Bone marrow (tissue), 2 donors: Measurements from ENCODE around the gene STX1B.

ENCODE experiments used
- DNase-seq, 2 donors: peaks; one replicate each; lab custom pipeline; 2025; lab: John Stamatoyannopoulos, UW

The STX1B gene

GRCh38 chr16:30996324-30996984 lies 14.0 kb downstream of the STX1B start:
- DNase-seq = no peak

- no peak for DNase-seq
These were observed 14.5 kb downstream of the STX1B start for GRCh38 chr16:30995927-30996323.

GRCh38 chr16:30992931-30993816 lies 17.3 kb downstream of the STX1B start:
- no peak for DNase-seq

DNA sequence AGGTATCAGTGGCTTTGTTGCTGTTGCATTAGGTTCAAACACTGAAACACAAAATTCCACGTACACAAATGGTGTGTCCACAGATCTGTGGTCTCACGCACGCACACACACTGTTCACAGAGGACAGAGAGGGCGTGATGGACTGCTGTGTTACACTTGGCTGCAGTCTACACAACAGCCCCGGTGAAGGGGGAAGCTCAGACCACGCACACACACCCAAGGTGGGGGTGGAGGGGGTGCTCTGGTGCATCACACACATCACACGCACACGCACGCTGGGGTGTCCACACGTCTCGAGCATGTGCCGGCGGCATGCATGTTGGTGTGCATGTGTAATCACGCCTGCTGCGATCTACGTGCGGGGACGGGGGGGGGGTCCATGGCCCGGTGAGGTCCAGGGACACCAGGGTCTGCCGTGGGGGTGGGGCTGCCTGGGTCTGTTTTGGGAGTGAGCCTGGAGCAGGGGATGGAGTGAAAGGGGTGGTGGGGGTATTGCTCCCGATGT lies 18.1 kb downstream of the STX1B start:
- no peak for DNase-seq

DNA sequence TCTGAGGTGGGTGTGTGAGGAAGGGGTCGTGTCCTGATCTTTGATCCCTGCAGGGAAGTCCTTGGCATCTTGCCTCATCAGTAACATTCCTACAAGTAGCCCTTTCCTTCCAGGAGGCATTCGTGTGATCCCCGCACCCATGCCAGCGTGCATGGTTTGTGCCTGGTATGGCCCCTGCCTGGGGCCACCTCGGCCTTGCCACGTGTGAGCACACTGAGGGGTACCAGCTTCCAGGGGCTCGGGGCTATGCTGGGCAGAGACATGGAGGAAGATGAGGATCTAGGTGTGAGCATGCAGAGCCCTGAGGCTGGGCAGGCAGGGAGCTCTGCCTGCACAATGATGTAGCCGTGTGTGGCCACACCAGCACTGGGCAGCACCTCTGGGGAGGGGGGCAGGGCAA lies 19.4 kb downstream of the STX1B start:
- no peak for DNase-seq

DNA sequence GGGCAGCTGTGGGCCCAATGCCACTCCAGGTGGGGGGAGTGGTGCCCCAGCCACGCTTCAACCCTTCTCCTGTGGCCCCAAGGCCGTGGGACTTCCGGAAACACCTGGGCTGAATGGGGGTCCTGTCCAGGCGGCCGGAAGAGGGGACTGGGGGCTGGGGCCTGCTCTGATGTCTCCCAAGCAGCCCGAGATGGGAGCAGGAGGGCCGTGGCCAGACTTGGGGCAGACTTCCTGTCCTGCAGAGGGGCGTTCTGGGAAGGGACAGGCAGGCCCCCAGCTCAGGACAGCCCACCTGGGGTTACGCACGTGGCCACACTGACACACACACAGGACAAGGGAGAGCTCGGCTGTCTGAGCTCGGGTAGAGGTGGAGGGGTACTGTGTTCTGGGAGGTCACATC lies 20.3 kb downstream of the STX1B start:
- no peak for DNase-seq

DNA sequence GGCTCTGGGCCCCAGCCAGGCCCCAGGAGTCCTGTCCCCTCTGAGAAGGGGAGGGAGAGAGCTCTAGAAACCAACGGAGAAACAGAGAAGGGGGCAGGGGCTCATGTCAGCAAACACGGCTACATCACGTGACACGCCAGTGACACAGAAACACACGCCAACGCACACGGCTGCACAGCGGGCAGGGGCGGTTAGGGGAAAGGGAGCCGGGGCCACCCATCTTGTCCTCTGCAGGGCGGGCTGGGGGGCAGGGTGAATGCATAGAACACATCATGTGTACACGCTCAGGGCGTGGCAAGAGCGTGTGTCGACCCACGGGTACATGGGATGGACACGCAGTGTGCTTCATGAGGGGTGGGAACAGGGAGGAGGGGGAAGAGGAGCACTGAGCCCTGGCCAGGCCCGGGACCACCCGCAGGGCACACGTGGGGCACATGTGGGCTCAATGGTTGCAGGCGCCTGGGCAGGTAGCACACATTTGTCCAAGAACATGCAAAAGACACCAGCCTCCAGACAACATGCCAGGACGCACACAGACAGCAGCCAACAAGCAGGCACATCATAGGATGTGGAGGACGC lies 20.9 kb downstream of the STX1B start:
- no peak for DNase-seq

- DNase-seq = no peak
These were observed 22.8 kb downstream of the STX1B start for GRCh38 chr16:30987581-30988190.

GRCh38 chr16:30986129-30986991 lies 24.1 kb downstream of the STX1B start:
- no peak for DNase-seq

- no peak for DNase-seq
These were observed 24.9 kb downstream of the STX1B start for GRCh38 chr16:30985401-30986128.

- DNase-seq = peak; percentile 66 to 69
These were observed 25.6 kb downstream of the STX1B start, which contains the start of gene HSD3B7 for GRCh38 chr16:30984669-30985400. TSS of gene HSD3B7 (plus strand) at chr16:30985207. CDS start at chr16:30985659, 452 bp downstream.

DNA sequence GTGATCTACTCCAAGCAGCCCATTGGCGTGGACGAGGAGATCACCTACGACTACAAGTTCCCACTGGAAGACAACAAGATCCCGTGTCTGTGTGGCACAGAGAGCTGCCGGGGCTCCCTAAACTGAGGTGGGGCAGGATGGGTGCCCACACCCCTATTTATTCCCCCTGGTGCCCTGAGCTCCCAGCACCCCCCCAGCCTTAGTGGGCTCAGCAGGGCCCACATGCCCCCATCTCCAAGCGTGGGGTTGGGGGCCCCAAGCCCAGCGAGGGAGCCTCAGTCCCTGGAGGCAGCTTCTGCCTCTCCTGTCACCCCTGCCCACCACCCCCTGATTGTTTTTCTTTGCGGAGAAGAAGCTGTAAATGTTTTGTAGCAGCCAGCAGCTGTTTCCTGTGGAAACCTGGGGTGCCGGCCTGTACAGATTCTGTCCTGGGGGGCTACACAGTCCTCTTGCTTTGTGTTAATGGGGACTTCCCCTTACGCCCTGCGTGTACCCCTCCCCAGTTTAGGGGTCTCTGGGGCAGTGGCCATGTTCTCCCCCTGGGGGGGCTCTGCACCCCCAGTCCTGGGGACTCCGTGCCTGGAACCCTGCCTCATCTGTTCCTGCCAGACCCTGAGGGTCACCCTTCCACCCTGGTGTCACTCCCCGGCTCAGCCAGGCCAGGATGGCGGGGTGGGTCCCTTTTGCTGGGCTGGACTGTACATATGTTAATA lies 26.4 kb downstream of the STX1B start:
- DNase-seq = no peak

DNA sequence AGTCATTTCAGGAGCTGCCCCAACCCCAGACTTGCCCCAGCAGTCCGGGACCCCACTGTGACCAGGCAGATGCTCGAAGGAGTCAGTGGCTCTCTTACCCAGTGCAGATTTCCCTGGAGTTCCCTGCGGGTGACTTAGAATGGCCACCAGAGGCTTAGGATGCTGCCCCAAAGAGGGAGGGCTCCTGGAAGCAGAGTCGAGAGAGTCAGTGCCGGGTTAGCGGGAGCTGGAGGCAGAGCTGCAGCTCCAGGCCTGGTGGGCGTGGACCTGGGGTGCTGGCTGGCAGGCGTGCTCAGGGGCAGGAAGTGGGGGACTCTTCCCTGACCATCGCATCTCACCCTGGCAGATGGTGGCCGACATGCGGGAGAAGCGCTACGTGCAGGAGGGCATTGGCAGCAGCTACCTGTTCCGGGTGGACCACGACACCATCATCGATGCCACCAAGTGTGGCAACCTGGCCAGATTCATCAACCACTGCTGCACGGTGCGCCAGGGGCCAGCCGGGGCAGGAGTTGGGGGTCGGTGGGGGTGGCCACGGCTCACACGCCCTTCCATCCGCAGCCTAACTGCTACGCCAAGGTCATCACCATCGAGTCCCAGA lies 27.0 kb downstream of the STX1B start:
- DNase-seq = no peak

DNA sequence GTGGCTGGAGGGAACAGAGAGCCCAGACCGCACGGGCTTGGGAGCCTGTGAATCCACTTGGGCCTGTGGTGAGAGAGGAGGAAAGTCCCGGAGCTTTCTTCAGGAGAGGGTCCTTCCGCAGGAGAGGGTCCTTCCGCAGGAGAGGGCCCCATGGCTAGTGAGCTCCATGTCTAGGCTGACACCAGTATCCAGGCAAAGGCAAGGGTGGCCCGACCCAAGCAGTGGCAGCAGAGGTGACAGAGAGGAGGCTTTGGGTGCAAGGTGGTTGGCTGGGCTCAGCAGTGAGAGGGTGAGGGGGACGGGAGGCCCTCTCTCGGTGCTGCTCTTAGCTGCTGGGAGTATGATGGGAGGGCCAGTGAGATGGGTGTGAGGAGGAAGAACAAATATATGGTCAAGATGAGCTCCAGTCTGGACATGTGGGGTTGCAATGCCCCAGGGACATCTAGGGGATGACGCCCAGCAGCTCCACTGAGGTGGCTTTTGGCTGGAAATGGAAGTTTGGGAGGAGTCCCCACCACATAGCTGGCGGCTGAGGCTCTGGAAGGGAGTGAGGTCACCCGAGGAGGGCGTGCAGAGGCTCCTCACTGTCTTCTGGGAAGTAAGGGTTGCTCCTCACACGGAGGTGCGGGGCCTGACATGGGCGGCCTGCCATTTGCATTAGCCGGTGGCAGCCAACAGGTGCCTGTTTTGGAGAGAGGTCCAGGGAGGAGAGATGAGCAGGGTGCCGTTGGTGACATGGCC lies 27.7 kb downstream of the STX1B start:
- DNase-seq = no peak

GRCh38 chr16:30980959-30981358 lies 29.5 kb downstream of the STX1B start:
- no peak for DNase-seq

DNA sequence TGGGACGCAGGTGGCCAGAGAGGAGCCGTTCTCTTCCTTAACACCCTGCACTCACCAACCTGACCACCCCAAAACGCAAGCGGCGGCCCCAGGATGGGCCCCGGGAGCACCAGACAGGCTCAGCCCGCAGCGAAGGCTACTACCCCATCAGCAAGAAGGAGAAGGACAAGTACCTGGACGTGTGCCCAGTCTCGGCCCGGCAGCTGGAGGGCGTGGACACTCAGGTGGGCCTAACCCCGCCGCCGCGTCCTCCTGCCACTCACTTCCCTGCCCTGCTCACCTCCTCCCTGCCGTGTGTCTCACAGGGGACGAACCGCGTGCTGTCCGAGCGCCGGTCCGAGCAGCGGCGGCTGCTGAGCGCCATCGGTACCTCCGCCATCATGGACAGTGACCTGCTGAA lies 30.0 kb downstream of the STX1B start:
- DNase-seq = no peak

GRCh38 chr16:30980023-30980371 lies 30.4 kb downstream of the STX1B start:
- DNase-seq = no peak
